ENCODE data around the gene RNF43. TPM values are rescaled to one million over a fixed set of nuclear protein-coding genes. Genes with fewer than 3 reads are reported as not detected.

RNF43 gene
- total and polyA plus RNA-seq, 2 donors (not counting 1 experiment from before 2014, with no cell fraction given), result 2.5 to 2.6 TPM

- H2AFZ ChIP-seq (ENCODE audit: insufficient read depth, low read depth, low read length, poor library complexity, severe bottlenecking), result no peak overlapping the region
- ChIA-PET POLR2A (no interaction called here), CTCF (no interaction called here)
- H3K4me2 ChIP-seq (replicated peaks; ENCODE audit: low read depth, low read length, poor library complexity, severe bottlenecking), result no peak overlapping the region
- Mint-ChIP-seq H3K27ac (no peak overlapping the region), H3K9me3 (ENCODE audit: insufficient read depth) (no peaks in the 10 kb centered on the region), H3K27me3 (no peaks in the 10 kb centered on the region), H3K4me3 (no peak overlapping the region), H3K4me1 (peaks cover 27% of the 10 kb centered on the region)
- WGBS (ENCODE audit: insufficient coverage), result no CpG with 5 or more reads among the region's 3 CpGs
- no peak for DNase-seq
- H3K27ac ChIP-seq (ENCODE audit: low read length in 2 of 2), result no peak overlapping the region
- intact Hi-C loops (cut with micrococcal nuclease), result no loop called here
- H3K9ac ChIP-seq (ENCODE audit: low read length), result no peak overlapping the region
- no peaks in the 10 kb centered on the region for H3K36me3 ChIP-seq (replicated peaks in 1 of 2; ENCODE audit: control extremely low read depth in 1 of 2, control insufficient read depth in 1 of 2, extremely low read depth in 1 of 2, insufficient read depth in 2 of 2, low read length in 1 of 2)
- H3K79me2 ChIP-seq (ENCODE audit: control insufficient read depth, insufficient read depth, low read length), result no peaks in the 10 kb centered on the region
- H4K20me1 ChIP-seq (ENCODE audit: control insufficient read depth, insufficient read depth, low read length, poor library complexity, severe bottlenecking), result no peaks in the 10 kb centered on the region
- no peak overlapping the region for H3K4me3 ChIP-seq (ENCODE audit: control extremely low read depth in 1 of 5, extremely low read depth in 1 of 5, insufficient read depth in 1 of 5, low read depth in 2 of 5, low read length in 4 of 5)
- TF ChIP-seq EZH2 (IDR thresholded peaks at IDR 0.05; ENCODE audit: borderline replicate concordance, insufficient read depth, low read depth, low read length, poor library complexity, severe bottlenecking) (no peak), CTCF (IDR thresholded peaks at IDR 0.05) (no peak)
- H3K4me1 ChIP-seq (ENCODE audit: control insufficient read depth in 2 of 2, insufficient read depth in 2 of 2, low read length in 2 of 2), result peaks cover 13 to 15% of the 10 kb centered on the region in 2 donors
- no peaks in the 10 kb centered on the region for H3K27me3 ChIP-seq (replicated peaks in 1 of 4; ENCODE audit: control extremely low read depth in 1 of 4, control insufficient read depth in 3 of 4, insufficient read depth in 4 of 4, low read length in 3 of 4)
- no peaks in the 10 kb centered on the region for H3K9me3 ChIP-seq (ENCODE audit: control extremely low read depth in 1 of 3, control insufficient read depth in 2 of 3, insufficient read depth in 1 of 3, low read length in 2 of 3)
- no peak for ATAC-seq (ENCODE audit: low read depth)
Observed at GRCh38 chr17:58386708-58387107, 30.6 kb downstream of the RNF43 start.

DNA sequence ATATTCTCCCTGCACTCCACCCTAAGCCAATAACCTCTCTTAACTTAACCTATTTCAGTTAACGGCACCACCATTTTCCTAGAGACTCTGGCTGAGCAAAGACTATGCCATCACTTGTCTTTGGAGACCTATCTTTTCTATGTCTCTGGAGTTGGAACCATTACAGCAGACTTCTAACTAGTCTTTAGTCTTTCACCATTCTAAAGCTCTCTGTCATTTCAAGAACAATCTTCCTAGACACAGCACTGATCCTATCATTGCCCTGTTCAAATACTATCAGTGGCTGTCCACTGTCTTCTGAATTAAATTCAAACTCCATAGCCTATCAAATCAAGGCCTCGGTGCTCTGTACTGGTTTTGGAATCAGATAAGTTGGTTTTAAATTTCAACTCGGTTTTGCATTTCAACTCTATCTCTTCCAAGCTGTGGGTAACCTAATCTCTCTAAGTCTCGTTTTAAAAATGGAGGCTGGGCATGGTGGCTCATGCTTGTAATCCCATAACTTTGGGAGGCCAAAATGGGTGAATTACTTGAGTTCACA, 31.9 kb downstream of the RNF43 start:
- intact Hi-C loops (cut with micrococcal nuclease), result no loop called here
- ChIA-PET POLR2A (no interaction called here), CTCF (no interaction called here)
- TF ChIP-seq EZH2 (IDR thresholded peaks at IDR 0.05; ENCODE audit: borderline replicate concordance, insufficient read depth, low read depth, low read length, poor library complexity, severe bottlenecking), result no peak
- no peak for TF ChIP-seq CTCF (IDR thresholded peaks at IDR 0.05)
- peaks cover 28% of the 10 kb centered on the region for H3K4me1 Mint-ChIP-seq
- Histone ChIP-seq H3K27ac (ENCODE audit: low read length in 2 of 2) (no peak overlapping the region), H2AFZ (ENCODE audit: insufficient read depth, low read depth, low read length, poor library complexity, severe bottlenecking) (no peak overlapping the region), H3K36me3 (replicated peaks in 1 of 2; ENCODE audit: control extremely low read depth in 1 of 2, control insufficient read depth in 1 of 2, extremely low read depth in 1 of 2, insufficient read depth in 2 of 2, low read length in 1 of 2) (no peaks in the 10 kb centered on the region), H3K27me3 (replicated peaks in 1 of 4; ENCODE audit: control extremely low read depth in 1 of 4, control insufficient read depth in 3 of 4, insufficient read depth in 4 of 4, low read length in 3 of 4) (no peaks in the 10 kb centered on the region), H3K9me3 (ENCODE audit: control extremely low read depth in 1 of 3, control insufficient read depth in 2 of 3, insufficient read depth in 1 of 3, low read length in 2 of 3) (no peaks in the 10 kb centered on the region), H3K9ac (ENCODE audit: low read length) (no peak overlapping the region), H3K4me2 (replicated peaks; ENCODE audit: low read depth, low read length, poor library complexity, severe bottlenecking) (no peak overlapping the region), H3K79me2 (ENCODE audit: control insufficient read depth, insufficient read depth, low read length) (no peaks in the 10 kb centered on the region), H3K4me1 (ENCODE audit: control insufficient read depth in 2 of 2, insufficient read depth in 2 of 2, low read length in 2 of 2) (peaks cover 15 to 16% of the 10 kb centered on the region in 2 donors), H4K20me1 (ENCODE audit: control insufficient read depth, insufficient read depth, low read length, poor library complexity, severe bottlenecking) (no peaks in the 10 kb centered on the region), H3K4me3 (ENCODE audit: control extremely low read depth in 1 of 5, extremely low read depth in 1 of 5, insufficient read depth in 1 of 5, low read depth in 2 of 5, low read length in 4 of 5) (no peak overlapping the region)
- H3K27ac Mint-ChIP-seq, result no peak overlapping the region
- DNase-seq (no peak), ATAC-seq (ENCODE audit: low read depth) (no peak)
- 87% methylated on average over 2 of the region's 4 CpGs for WGBS (ENCODE audit: insufficient coverage)
- H3K9me3 Mint-ChIP-seq (ENCODE audit: insufficient read depth), result no peaks in the 10 kb centered on the region
- no peaks in the 10 kb centered on the region for H3K27me3 Mint-ChIP-seq
- H3K4me3 Mint-ChIP-seq, result no peak overlapping the region

Measured in B cell (primary cell).